ENCODE measurements around the gene EIF3D. TPM values are rescaled to one million over a fixed set of nuclear protein-coding genes. Genes with fewer than 3 reads are reported as not detected.

EIF3D gene
- total RNA-seq, 2 experiments from 2014 or later: 389 to 392 TPM

DNA sequence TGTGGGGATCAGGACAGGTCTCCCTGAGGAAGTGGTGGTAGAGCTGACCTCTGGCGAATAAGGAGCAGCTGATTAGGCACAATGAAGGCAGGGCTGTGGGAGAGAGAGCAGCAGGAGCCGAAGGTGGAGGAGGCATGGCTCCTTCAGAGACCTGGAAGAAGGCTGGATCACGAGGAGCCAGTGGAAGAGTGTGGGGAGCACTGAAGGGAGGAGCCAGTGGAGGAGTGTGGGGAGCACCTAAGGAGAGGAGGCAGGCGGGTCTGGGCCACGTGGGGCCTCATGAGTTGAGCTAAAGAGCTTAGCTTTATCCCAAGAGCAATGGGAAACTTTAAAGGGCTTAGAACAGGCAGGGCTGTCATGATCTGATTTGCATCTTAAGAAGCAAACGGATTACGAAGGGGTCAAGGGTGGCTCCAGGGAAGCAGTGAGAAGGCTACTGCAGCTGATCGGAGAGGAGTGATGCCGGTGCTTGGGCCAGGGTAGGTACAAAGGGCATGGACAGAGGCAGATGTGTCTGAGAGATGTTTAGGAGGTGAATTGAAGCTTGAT is 44.9 kb upstream of the EIF3D start:
- ChIA-PET CTCF (no interaction called here), POLR2A (no interaction called here)
- peaks cover 1% of the 10 kb centered on the region for H3K27me3 Mint-ChIP-seq
- H3K27ac Mint-ChIP-seq: no peak overlapping the region
- no peak for DNase-seq
- H3K9me3 Mint-ChIP-seq: no peaks in the 10 kb centered on the region
- no peaks in the 10 kb centered on the region for H3K4me1 Mint-ChIP-seq (ENCODE audit: low read depth)
- no peak for ATAC-seq
- TF ChIP-seq CTCF (IDR thresholded peaks at IDR 0.05): no peak
- no peak overlapping the region for H3K4me3 Mint-ChIP-seq
- H3K36me3 Mint-ChIP-seq (ENCODE audit: low read depth): no peaks in the 10 kb centered on the region
- intact Hi-C loops (cut with micrococcal nuclease): no loop called here

DNA sequence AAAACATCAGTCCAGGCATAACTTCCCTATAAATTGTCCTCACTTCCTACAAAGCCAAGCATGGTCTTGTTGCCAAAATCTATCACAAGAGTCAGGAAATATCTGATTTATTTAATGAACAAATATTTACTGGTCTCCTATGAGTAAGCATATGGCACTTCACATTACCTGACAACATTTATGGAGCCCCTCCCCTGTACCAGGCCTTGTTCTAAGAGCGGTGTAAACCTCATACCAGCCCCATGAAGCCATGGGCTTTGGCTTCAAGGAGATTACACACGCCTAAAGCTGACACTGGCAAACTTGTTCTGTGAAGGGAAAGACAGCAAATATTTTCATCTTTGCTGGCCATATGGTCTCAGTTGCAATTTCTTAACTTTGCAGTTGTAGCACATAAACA is 43.0 kb upstream of the EIF3D start:
- ChIA-PET CTCF (no interaction called here), POLR2A (no interaction called here)
- Mint-ChIP-seq H3K36me3 (ENCODE audit: low read depth) (no peaks in the 10 kb centered on the region), H3K9me3 (no peaks in the 10 kb centered on the region), H3K4me3 (no peak overlapping the region), H3K27me3 (peaks cover 1% of the 10 kb centered on the region), H3K4me1 (ENCODE audit: low read depth) (no peaks in the 10 kb centered on the region), H3K27ac (no peak overlapping the region)
- intact Hi-C loops (cut with micrococcal nuclease): no loop called here
- ATAC-seq (no peak), DNase-seq (no peak)
- no peak for TF ChIP-seq CTCF (IDR thresholded peaks at IDR 0.05)

GRCh38 chr22:36569999-36570398 is 41.0 kb upstream of the EIF3D start:
- POLR2A ChIA-PET: no interaction called here

DNA sequence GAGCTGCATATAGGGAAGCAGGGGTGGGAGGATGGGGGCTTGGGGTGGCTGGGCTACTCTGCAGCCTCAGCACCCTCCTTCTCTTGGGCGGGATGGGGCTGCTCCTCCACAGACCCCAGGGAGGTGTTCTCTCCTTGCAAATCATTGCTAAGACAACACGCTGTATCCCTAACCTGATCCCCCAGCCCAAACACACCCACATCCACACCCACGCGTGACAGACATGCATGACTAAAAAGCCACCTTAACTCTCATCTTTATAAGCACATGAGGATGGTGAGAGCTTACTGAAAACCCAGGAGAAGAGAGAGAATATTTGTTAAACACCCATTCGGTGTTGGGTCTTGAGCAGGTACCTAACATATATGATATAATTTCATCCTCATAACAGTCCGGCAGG is 39.9 kb upstream of the EIF3D start:
- H3K27me3 Mint-ChIP-seq: peaks cover 13% of the 10 kb centered on the region
- H3K27ac Mint-ChIP-seq: no peak overlapping the region
- TF ChIP-seq CTCF (IDR thresholded peaks at IDR 0.05): no peak
- DNase-seq: no peak
- POLR2A ChIA-PET: no interaction called here
- CTCF ChIA-PET: no interaction called here
- no peaks in the 10 kb centered on the region for H3K36me3 Mint-ChIP-seq (ENCODE audit: low read depth)
- ATAC-seq: no peak
- no peak overlapping the region for H3K4me3 Mint-ChIP-seq
- intact Hi-C loops (cut with micrococcal nuclease): no loop called here
- H3K4me1 Mint-ChIP-seq (ENCODE audit: low read depth): no peaks in the 10 kb centered on the region
- H3K9me3 Mint-ChIP-seq: no peaks in the 10 kb centered on the region

More at GRCh38 chr22:36569999-36570398, 41.0 kb upstream of the EIF3D start:
- H3K9me3 Mint-ChIP-seq: no peaks in the 10 kb centered on the region
- H3K4me1 Mint-ChIP-seq (ENCODE audit: low read depth): no peaks in the 10 kb centered on the region
- no peak for DNase-seq
- intact Hi-C loops (cut with micrococcal nuclease): no loop called here
- ATAC-seq: no peak
- H3K4me3 Mint-ChIP-seq: no peak overlapping the region
- H3K27me3 Mint-ChIP-seq: peaks cover 5% of the 10 kb centered on the region
- TF ChIP-seq CTCF (IDR thresholded peaks at IDR 0.05): no peak
- no peak overlapping the region for H3K27ac Mint-ChIP-seq
- H3K36me3 Mint-ChIP-seq (ENCODE audit: low read depth): no peaks in the 10 kb centered on the region
- CTCF ChIA-PET: no interaction called here

GRCh38 chr22:36566720-36567119 is 37.8 kb upstream of the EIF3D start:
- H3K36me3 Mint-ChIP-seq (ENCODE audit: low read depth): no peaks in the 10 kb centered on the region
- ChIA-PET CTCF (no interaction called here), POLR2A (no interaction called here)
- no peak for TF ChIP-seq CTCF (IDR thresholded peaks at IDR 0.05)
- ATAC-seq (no peak), DNase-seq (no peak)
- peaks cover 23% of the 10 kb centered on the region for H3K27me3 Mint-ChIP-seq
- H3K9me3 Mint-ChIP-seq: no peaks in the 10 kb centered on the region
- no peak overlapping the region for H3K4me3 Mint-ChIP-seq
- no peaks in the 10 kb centered on the region for H3K4me1 Mint-ChIP-seq (ENCODE audit: low read depth)
- intact Hi-C loops (cut with micrococcal nuclease): no loop called here
- no peak overlapping the region for H3K27ac Mint-ChIP-seq

Measured in activated CD8-positive, alpha-beta T cell treated with anti-CD3 and anti-CD28 coated beads for 36 hours (primary cell).